Measurements from ENCODE around the gene HIPK3.
A peak's percentile ranks its signal among the peaks of the same experiment; 100 is the strongest.
"Not testable (repeated sequence)": the region's sequence is repeated elsewhere in the genome, so short reads cannot be mapped to it uniquely, and the experiment has no call there.

Gene HIPK3

DNA sequence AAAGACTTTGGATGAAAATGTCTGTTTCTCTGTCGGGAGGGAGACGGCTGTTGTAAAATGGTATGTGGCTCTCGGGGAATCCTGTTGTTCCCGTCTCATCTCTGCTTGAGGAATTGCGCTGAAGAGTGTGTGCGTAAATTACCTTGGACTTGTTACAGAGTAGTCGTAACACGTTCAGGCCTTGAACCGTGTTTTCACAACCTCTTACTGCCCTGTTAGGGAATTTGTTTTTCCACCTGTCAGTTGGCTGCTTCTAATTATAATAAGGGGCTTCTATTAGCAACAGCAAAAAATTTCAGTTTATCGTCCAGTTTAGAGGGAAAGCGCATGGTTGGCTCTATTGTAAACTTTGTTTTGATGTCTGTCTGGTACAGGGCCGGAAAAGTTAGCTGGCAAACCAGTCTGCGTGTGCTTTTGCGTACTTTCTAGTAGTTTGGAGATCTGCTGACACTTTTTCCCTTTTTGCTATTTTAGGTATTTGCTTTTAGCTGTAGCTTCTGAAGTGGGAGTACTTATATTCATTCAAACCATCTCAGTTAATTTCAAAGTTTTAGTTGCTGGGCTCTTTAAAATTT, 1.5 kb downstream of the HIPK3 start:
- Histone ChIP-seq H3K27ac (replicated peaks) (peak overlapping the region; percentile 100), H3K4me3 (replicated peaks; ENCODE audit: insufficient read depth, low read length) (peak overlapping the region; percentile 66), H3K27me3 (ENCODE audit: insufficient read depth, poor library complexity, severe bottlenecking) (no peaks in the 10 kb centered on the region)
- no peak for TF ChIP-seq POLR2AphosphoS5 (IDR thresholded peaks at IDR 0.05; ENCODE audit: low read depth)
- peak; percentile 8 for TF ChIP-seq REST (IDR thresholded peaks at IDR 0.05; ENCODE audit: insufficient replicate concordance, low read depth)
- no peak for DNase-seq (ENCODE audit: low read depth in 1 of 2, low spot score in 1 of 2)

DNA sequence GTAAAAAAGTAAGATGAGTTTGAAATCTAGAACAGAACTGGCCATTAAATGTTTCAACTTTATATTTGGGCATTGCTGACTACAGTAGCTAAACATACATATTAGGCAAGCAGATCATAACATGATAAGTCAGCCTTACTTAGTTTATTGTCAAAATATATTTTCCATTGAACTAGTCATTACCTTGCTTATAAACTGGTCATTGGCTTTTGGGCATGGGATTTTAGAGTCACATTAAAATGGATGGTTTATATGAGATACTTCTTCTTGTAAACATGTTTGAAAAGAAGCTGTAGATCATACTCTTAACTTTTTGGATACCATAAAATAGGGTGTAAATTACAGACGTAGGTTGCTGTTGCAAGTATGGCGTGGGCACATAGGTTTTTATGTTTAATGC, 2.7 kb downstream of the HIPK3 start:
- DNase-seq (ENCODE audit: low read depth in 1 of 2, low spot score in 1 of 2) = no peak
- H3K27ac ChIP-seq (replicated peaks) = peak overlapping the region; percentile 100
- H3K27me3 ChIP-seq (ENCODE audit: insufficient read depth, poor library complexity, severe bottlenecking) = no peaks in the 10 kb centered on the region
- TF ChIP-seq REST (IDR thresholded peaks at IDR 0.05; ENCODE audit: insufficient replicate concordance, low read depth) (no peak), POLR2AphosphoS5 (IDR thresholded peaks at IDR 0.05; ENCODE audit: low read depth) (no peak), CTCF (IDR thresholded peaks at IDR 0.05; ENCODE audit: insufficient read depth, low read length) (no peak), GABPA (IDR thresholded peaks at IDR 0.05; ENCODE audit: low read depth) (no peak), SPI1 (IDR thresholded peaks at IDR 0.05; ENCODE audit: borderline replicate concordance, low read depth) (no peak)
- peak overlapping the region; percentile 66 for H3K4me3 ChIP-seq (replicated peaks; ENCODE audit: insufficient read depth, low read length)

GRCh38 chr11:33261350-33261749, 4.2 kb downstream of the HIPK3 start:
- H3K4me3 ChIP-seq (replicated peaks; ENCODE audit: insufficient read depth, low read length); H3K27me3 ChIP-seq (ENCODE audit: insufficient read depth, poor library complexity, severe bottlenecking); H3K27ac ChIP-seq (replicated peaks); DNase-seq (ENCODE audit: low read depth in 1 of 2, low spot score in 1 of 2): not testable (repeated sequence)

- H3K27ac ChIP-seq (replicated peaks) = peak overlapping the region; percentile 27
- H3K27me3 ChIP-seq (ENCODE audit: insufficient read depth, poor library complexity, severe bottlenecking) = no peaks in the 10 kb centered on the region
- no peak for TF ChIP-seq REST (IDR thresholded peaks at IDR 0.05; ENCODE audit: insufficient replicate concordance, low read depth)
- H3K4me3 ChIP-seq (replicated peaks; ENCODE audit: insufficient read depth, low read length) = no peak overlapping the region
- DNase-seq (ENCODE audit: low read depth in 1 of 2, low spot score in 1 of 2) = no peak
These were observed 4.9 kb downstream of the HIPK3 start for GRCh38 chr11:33262011-33262645.
